Stomach (tissue), 4 donors: ENCODE data around the gene PALLD.

Experiments used
- CTCF ChIP-seq, 7 experiments: fragments of 450-650 bp in 4 of 7; fragments of 200-600 bp in 3 of 7; sonication (generic) in 3 of 7; IDR thresholded peaks; one replicate each; pipeline ENCODE4 v1.5.1; 2016 to 2019; ENCODE audit warnings: antibody characterized with exemption in 7 of 7, control low read depth in 2 of 7, mild to moderate bottlenecking in 1 of 7
- EP300 ChIP-seq: sonication (generic); formaldehyde crosslinking; IDR thresholded peaks from one replicate; pipeline ENCODE4 v1.6.1; 2017; ENCODE audit warnings: antibody characterized with exemption
- POLR2A ChIP-seq, 4 donors: fragments of 450-650 bp; IDR thresholded peaks; one replicate each; pipeline ENCODE4 v1.6.1; 2016; ENCODE audit warnings: antibody characterized with exemption in 4 of 4, control low read depth in 2 of 4, mild to moderate bottlenecking in 1 of 4, moderate library complexity in 1 of 4
- POLR2AphosphoS5 ChIP-seq, 3 donors: sonication (generic); formaldehyde crosslinking; IDR thresholded peaks; one replicate each; pipeline ENCODE4 v1.6.1; 2016; ENCODE audit warnings: antibody characterized with exemption in 3 of 3

GRCh38 chr4:168678751-168679366 is 182.0 kb downstream of the PALLD start:
- no peak for TF ChIP-seq POLR2A (IDR thresholded peaks at IDR 0.05)
- TF ChIP-seq CTCF (IDR thresholded peaks at IDR 0.05), result no peak
- no peak for TF ChIP-seq POLR2AphosphoS5 (IDR thresholded peaks at IDR 0.05)
- TF ChIP-seq EP300, result no peak
